Measurements from ENCODE around the gene RGL4. TPM values are rescaled to one million over a fixed set of nuclear protein-coding genes. Genes with fewer than 3 reads are reported as not detected.

The RGL4 gene
- total RNA-seq, 2 experiments from 2014 or later = 24.6 to 24.8 TPM

- ATAC-seq (ENCODE audit: poor library complexity) (no peak), DNase-seq (no peak)
- no peak for TF ChIP-seq CTCF (IDR thresholded peaks at IDR 0.05)
- Mint-ChIP-seq H3K4me3 (no peak overlapping the region), H3K9me3 (no peaks in the 10 kb centered on the region), H3K4me1 (ENCODE audit: low read depth) (no peaks in the 10 kb centered on the region), H3K36me3 (ENCODE audit: low read depth) (peaks cover 37% of the 10 kb centered on the region), H3K27ac (no peak overlapping the region), H3K27me3 (no peaks in the 10 kb centered on the region)
- no peak overlapping the region for H3K4me3 ChIP-seq (ENCODE audit: low read length)
- no peaks in the 10 kb centered on the region for H3K9me3 ChIP-seq (ENCODE audit: control insufficient read depth in 1 of 2, insufficient read depth in 1 of 2, low read length in 2 of 2)
- H3K27me3 ChIP-seq (ENCODE audit: control insufficient read depth in 1 of 2, insufficient read depth in 2 of 2, low read length in 2 of 2) = no peaks in the 10 kb centered on the region
- intact Hi-C loops (cut with DNase I, micrococcal nuclease) = no loop called here
- CTCF ChIA-PET = no interaction called here
- peaks cover 35% of the 10 kb centered on the region for H3K36me3 ChIP-seq (ENCODE audit: insufficient read depth, low read length)
- H3K27ac ChIP-seq (ENCODE audit: low read depth in 1 of 2, low read length in 2 of 2) = no peak overlapping the region
- POLR2A ChIA-PET = no interaction called here
- H3K4me1 ChIP-seq (ENCODE audit: insufficient read depth, low read length) = no peaks in the 10 kb centered on the region
These were observed 6.8 kb upstream of the RGL4 start for GRCh38 chr22:23684026-23684425.

GRCh38 chr22:23684561-23685031 lies 6.2 kb upstream of the RGL4 start:
- no peaks in the 10 kb centered on the region for H3K27me3 ChIP-seq (ENCODE audit: control insufficient read depth in 1 of 2, insufficient read depth in 2 of 2, low read length in 2 of 2)
- no peak for ATAC-seq (ENCODE audit: poor library complexity)
- no peak overlapping the region for H3K27ac ChIP-seq (ENCODE audit: low read depth in 1 of 2, low read length in 2 of 2)
- H3K4me1 ChIP-seq (ENCODE audit: insufficient read depth, low read length) = no peaks in the 10 kb centered on the region
- H3K27ac Mint-ChIP-seq = no peak overlapping the region
- intact Hi-C loops (cut with DNase I, micrococcal nuclease) = no loop called here
- H3K36me3 Mint-ChIP-seq (ENCODE audit: low read depth) = peaks cover 32% of the 10 kb centered on the region
- TF ChIP-seq CTCF (IDR thresholded peaks at IDR 0.05) = no peak
- H3K36me3 ChIP-seq (ENCODE audit: insufficient read depth, low read length) = peaks cover 33% of the 10 kb centered on the region
- no peak overlapping the region for H3K4me3 ChIP-seq (ENCODE audit: low read length)
- H3K9me3 ChIP-seq (ENCODE audit: control insufficient read depth in 1 of 2, insufficient read depth in 1 of 2, low read length in 2 of 2) = no peaks in the 10 kb centered on the region
- H3K9me3 Mint-ChIP-seq = no peaks in the 10 kb centered on the region
- H3K4me3 Mint-ChIP-seq = no peak overlapping the region
- no peaks in the 10 kb centered on the region for H3K27me3 Mint-ChIP-seq
- POLR2A ChIA-PET = interaction anchor here (2.9 kb wide), 1 partner anchor 12 kb away, joined by 13 read pairs; no protein-coding TSS in a partner anchor
- CTCF ChIA-PET = no interaction called here
- DNase-seq = no peak
- H3K4me1 Mint-ChIP-seq (ENCODE audit: low read depth) = no peaks in the 10 kb centered on the region

GRCh38 chr22:23685205-23685784 lies 5.5 kb upstream of the RGL4 start:
- no peak for ATAC-seq (ENCODE audit: poor library complexity)
- TF ChIP-seq CTCF (IDR thresholded peaks at IDR 0.05) = no peak
- Histone ChIP-seq H3K36me3 (ENCODE audit: insufficient read depth, low read length) (peaks cover 27% of the 10 kb centered on the region), H3K4me1 (ENCODE audit: insufficient read depth, low read length) (no peaks in the 10 kb centered on the region), H3K9me3 (ENCODE audit: control insufficient read depth in 1 of 2, insufficient read depth in 1 of 2, low read length in 2 of 2) (no peaks in the 10 kb centered on the region), H3K4me3 (ENCODE audit: low read length) (no peak overlapping the region), H3K27me3 (ENCODE audit: control insufficient read depth in 1 of 2, insufficient read depth in 2 of 2, low read length in 2 of 2) (no peaks in the 10 kb centered on the region), H3K27ac (ENCODE audit: low read depth in 1 of 2, low read length in 2 of 2) (no peak overlapping the region)
- Mint-ChIP-seq H3K27ac (no peak overlapping the region), H3K27me3 (no peaks in the 10 kb centered on the region), H3K4me1 (ENCODE audit: low read depth) (no peaks in the 10 kb centered on the region), H3K4me3 (no peak overlapping the region), H3K9me3 (no peaks in the 10 kb centered on the region), H3K36me3 (ENCODE audit: low read depth) (peaks cover 28% of the 10 kb centered on the region)
- DNase-seq = no peak
- CTCF ChIA-PET = no interaction called here
- intact Hi-C loops (cut with DNase I, micrococcal nuclease) = no loop called here
- POLR2A ChIA-PET = interaction anchor here (2.9 kb wide), 1 partner anchor 11 kb away, joined by 13 read pairs; no protein-coding TSS in a partner anchor
